Amniotic stem cell (primary cell): ENCODE results near the gene KIN.
"Not testable (repeated sequence)": the region's sequence is repeated elsewhere in the genome, so short reads cannot be mapped to it uniquely, and the experiment has no call there.

Experiments used
- DNase-seq: peaks from one replicate; lab custom pipeline; 2025; lab: John Stamatoyannopoulos, UW

KIN gene

GRCh38 chr10:7787857-7788638, at the start of gene KIN, which contains the start of gene ATP5F1C:
TSS of gene KIN (minus strand) at chr10:7787993. CDS start at chr10:7787933, 60 bp downstream.
TSS of gene ATP5F1C (plus strand) at chr10:7788177. CDS start at chr10:7788208, 31 bp downstream.
- DNase-seq, result peak; percentile 92

GRCh38 chr10:7836571-7836970, 48.8 kb upstream of the KIN start:
- DNase-seq, result no peak

GRCh38 chr10:7834262-7834661, 46.5 kb upstream of the KIN start:
- DNase-seq, result no peak

GRCh38 chr10:7833210-7833609, 45.4 kb upstream of the KIN start:
- DNase-seq, result no peak

GRCh38 chr10:7832060-7832459, 44.3 kb upstream of the KIN start:
- no peak for DNase-seq

GRCh38 chr10:7829289-7829834, 41.6 kb upstream of the KIN start:
- no peak for DNase-seq

- no peak for DNase-seq
Observed at GRCh38 chr10:7826971-7827370, 39.2 kb upstream of the KIN start.

GRCh38 chr10:7824251-7824650, 36.5 kb upstream of the KIN start:
- no peak for DNase-seq

GRCh38 chr10:7819121-7819460, 31.3 kb upstream of the KIN start:
- DNase-seq, result no peak

GRCh38 chr10:7818295-7819120, 30.7 kb upstream of the KIN start, which contains the start of gene TAF3:
TSS of gene TAF3 (plus strand) at chr10:7818505. CDS start at chr10:7818710, 205 bp downstream.
- DNase-seq, result peak; percentile 84

GRCh38 chr10:7817984-7818294, 30.1 kb upstream of the KIN start:
- DNase-seq, result no peak

- DNase-seq, result no peak
Observed at GRCh38 chr10:7817576-7817975, 29.8 kb upstream of the KIN start.

- DNase-seq, result no peak
Observed at GRCh38 chr10:7813481-7813880, 25.7 kb upstream of the KIN start.

- DNase-seq, result not testable (repeated sequence)
Observed at GRCh38 chr10:7811743-7812142, 23.9 kb upstream of the KIN start.

- DNase-seq, result no peak
Observed at GRCh38 chr10:7811000-7811399, 23.2 kb upstream of the KIN start.

- DNase-seq, result no peak
Observed at GRCh38 chr10:7810443-7810842, 22.6 kb upstream of the KIN start.

- no peak for DNase-seq
Observed at GRCh38 chr10:7808686-7809267, 21.0 kb upstream of the KIN start.

GRCh38 chr10:7804741-7805140, 16.9 kb upstream of the KIN start:
- DNase-seq, result no peak

GRCh38 chr10:7804216-7804615, 16.4 kb upstream of the KIN start:
- no peak for DNase-seq

GRCh38 chr10:7802606-7803005, 14.8 kb upstream of the KIN start:
- no peak for DNase-seq

GRCh38 chr10:7797582-7797981, 9.8 kb upstream of the KIN start:
- DNase-seq, result peak; percentile 86

- no peak for DNase-seq
Observed at GRCh38 chr10:7795605-7796004, 7.8 kb upstream of the KIN start.
